ENCODE measurements around the gene HM13. TPM values are rescaled to one million over a fixed set of nuclear protein-coding genes. Genes with fewer than 3 reads are reported as not detected.
"Not testable (repeated sequence)": the region's sequence is repeated elsewhere in the genome, so short reads cannot be mapped to it uniquely, and the experiment has no call there.

HM13 gene
- total and polyA plus RNA-seq, 3 experiments from 2014 or later = 153 to 167 (median 166) TPM

DNA sequence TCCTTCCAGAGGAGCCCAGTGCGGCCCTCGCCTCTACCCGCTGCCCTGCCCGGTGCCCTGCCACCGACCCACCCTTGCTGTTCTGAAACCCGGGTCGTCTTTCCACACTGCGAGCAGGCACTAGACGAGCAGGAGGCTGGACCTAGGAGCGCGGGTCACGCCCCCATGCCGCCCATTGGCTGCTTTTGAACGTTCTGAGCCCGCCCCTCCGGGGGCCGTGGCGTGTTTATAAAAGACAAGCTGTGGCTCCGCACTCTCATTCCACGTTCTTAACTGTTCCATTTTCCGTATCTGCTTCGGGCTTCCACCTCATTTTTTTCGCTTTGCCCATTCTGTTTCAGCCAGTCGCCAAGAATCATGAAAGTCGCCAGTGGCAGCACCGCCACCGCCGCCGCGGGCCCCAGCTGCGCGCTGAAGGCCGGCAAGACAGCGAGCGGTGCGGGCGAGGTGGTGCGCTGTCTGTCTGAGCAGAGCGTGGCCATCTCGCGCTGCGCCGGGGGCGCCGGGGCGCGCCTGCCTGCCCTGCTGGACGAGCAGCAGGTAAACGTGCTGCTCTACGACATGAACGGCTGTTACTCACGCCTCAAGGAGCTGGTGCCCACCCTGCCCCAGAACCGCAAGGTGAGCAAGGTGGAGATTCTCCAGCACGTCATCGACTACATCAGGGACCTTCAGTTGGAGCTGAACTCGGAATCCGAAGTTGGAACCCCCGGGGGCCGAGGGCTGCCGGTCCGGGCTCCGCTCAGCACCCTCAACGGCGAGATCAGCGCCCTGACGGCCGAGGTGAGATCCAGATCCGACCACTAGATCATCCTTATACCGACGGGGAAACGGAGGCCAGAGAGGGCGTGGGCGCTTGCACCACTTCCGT, 91.0 kb downstream of the HM13 start, which contains the start of gene ID1:
Gene ID1 (plus strand): TSS at position 259 of the 871 bp plus-strand sequence. CDS start 99 bp downstream, at position 358.
- H3K4me3 Mint-ChIP-seq = peak within 1 kb of the TSS; percentile 85 to 98 (median 90)
- Histone ChIP-seq H3K27me3 (ENCODE audit: insufficient read depth, low read length, poor library complexity, severe bottlenecking) (peaks cover 20% of the 10 kb centered on the region), H3K4me1 (ENCODE audit: insufficient read depth, low read length) (peaks cover 16% of the 10 kb centered on the region), H3K9me3 (ENCODE audit: low read length) (no peaks in the 10 kb centered on the region), H3K36me3 (ENCODE audit: insufficient read depth, low read length) (no peaks in the 10 kb centered on the region), H3K4me3 (ENCODE audit: low read length) (peak within 1 kb of the TSS; percentile 82), H3K27ac (ENCODE audit: low read depth, low read length) (peak within 1 kb of the TSS; percentile 73)
- H3K27ac Mint-ChIP-seq = peak within 1 kb of the TSS in 7 of 8 donors; percentile 78 to 95 (median 89)
- peaks cover 0 to 3% (median 0%) of the 10 kb centered on the region in 3 donors for H3K36me3 Mint-ChIP-seq
- CTCF ChIA-PET = interaction anchor here (1.0 to 23.1 kb wide), 3 partner anchors 7 to 118 kb away, joined by 3 to 887 read pairs (median 47); no protein-coding TSS in a partner anchor
- DNase-seq = peak; percentile 83 to 90 (median 86)
- peaks cover 26 to 37% (median 28%) of the 10 kb centered on the region in 3 donors for H3K4me1 Mint-ChIP-seq
- POLR2A ChIA-PET = interaction anchor here (0.6 to 2.2 kb wide), 4 partner anchors 8 to 41 kb away, joined by 3 to 15 read pairs (median 4); no protein-coding TSS in a partner anchor
- H3K27me3 Mint-ChIP-seq = peaks cover 27 to 48% of the 10 kb centered on the region in 2 donors
- no peaks in the 10 kb centered on the region for H3K9me3 Mint-ChIP-seq

- CTCF ChIA-PET = interaction anchor here (23.1 kb wide), 1 partner anchor 40 kb away, joined by 887 read pairs; no protein-coding TSS in a partner anchor
- peaks cover 16% of the 10 kb centered on the region for H3K4me1 ChIP-seq (ENCODE audit: insufficient read depth, low read length)
- DNase-seq = peak in 1 of 5 donors; percentile 11
Observed at GRCh38 chr20:31605902-31606803, 91.9 kb downstream of the HM13 start.

GRCh38 chr20:31606804-31607639, 92.8 kb downstream of the HM13 start:
- H3K27ac ChIP-seq (ENCODE audit: low read depth, low read length) = peak overlapping the region; percentile 73
- Mint-ChIP-seq H3K36me3 (peaks cover 0 to 3% (median 0%) of the 10 kb centered on the region in 3 donors), H3K4me1 (peaks cover 26 to 37% (median 28%) of the 10 kb centered on the region in 3 donors), H3K27me3 (peaks cover 25 to 54% of the 10 kb centered on the region in 2 donors), H3K27ac (no peak overlapping the region), H3K9me3 (no peaks in the 10 kb centered on the region), H3K4me3 (peak overlapping the region in 6 of 7 donors; percentile 22 to 93 (median 90))
- no peak for DNase-seq
- no peaks in the 10 kb centered on the region for H3K9me3 ChIP-seq (ENCODE audit: low read length)
- H3K4me1 ChIP-seq (ENCODE audit: insufficient read depth, low read length) = peaks cover 16% of the 10 kb centered on the region
- peaks cover 20% of the 10 kb centered on the region for H3K27me3 ChIP-seq (ENCODE audit: insufficient read depth, low read length, poor library complexity, severe bottlenecking)
- ChIA-PET CTCF (interaction anchor here (23.1 kb wide), 1 partner anchor 41 kb away, joined by 887 read pairs; no protein-coding TSS in a partner anchor), POLR2A (interaction anchor here (1.0 kb wide), 1 partner anchor 34 kb away, joined by 4 read pairs; no protein-coding TSS in a partner anchor)
- peak overlapping the region; percentile 82 for H3K4me3 ChIP-seq (ENCODE audit: low read length)
- no peaks in the 10 kb centered on the region for H3K36me3 ChIP-seq (ENCODE audit: insufficient read depth, low read length)

More at GRCh38 chr20:31605902-31606803, 91.9 kb downstream of the HM13 start:
- POLR2A ChIA-PET = interaction anchor here (0.6 to 2.2 kb wide), 4 partner anchors 30 to 41 kb away, joined by 3 to 15 read pairs (median 5); no protein-coding TSS in a partner anchor
- Mint-ChIP-seq H3K4me3 (peak overlapping the region; percentile 85 to 98 (median 90)), H3K4me1 (peaks cover 26 to 37% (median 28%) of the 10 kb centered on the region in 3 donors), H3K27me3 (peaks cover 25 to 48% of the 10 kb centered on the region in 2 donors), H3K36me3 (peaks cover 0 to 3% (median 0%) of the 10 kb centered on the region in 3 donors), H3K27ac (peak overlapping the region in 3 of 8 donors; percentile 12 to 78 (median 63)), H3K9me3 (no peaks in the 10 kb centered on the region)
- peak overlapping the region; percentile 82 for H3K4me3 ChIP-seq (ENCODE audit: low read length)
- H3K9me3 ChIP-seq (ENCODE audit: low read length) = no peaks in the 10 kb centered on the region
- no peaks in the 10 kb centered on the region for H3K36me3 ChIP-seq (ENCODE audit: insufficient read depth, low read length)
- H3K27ac ChIP-seq (ENCODE audit: low read depth, low read length) = peak overlapping the region; percentile 73
- peaks cover 20% of the 10 kb centered on the region for H3K27me3 ChIP-seq (ENCODE audit: insufficient read depth, low read length, poor library complexity, severe bottlenecking)

GRCh38 chr20:31607640-31608250, 93.5 kb downstream of the HM13 start:
- Mint-ChIP-seq H3K4me3 (peak overlapping the region in 1 of 7 donors; percentile 85), H3K9me3 (no peaks in the 10 kb centered on the region), H3K27me3 (peaks cover 21 to 49% of the 10 kb centered on the region in 2 donors), H3K27ac (no peak overlapping the region), H3K36me3 (peaks cover 0 to 3% (median 0%) of the 10 kb centered on the region in 3 donors), H3K4me1 (peaks cover 22 to 33% (median 24%) of the 10 kb centered on the region in 3 donors)
- POLR2A ChIA-PET = interaction anchor here (0.5 kb wide), 1 partner anchor 35 kb away, joined by 3 read pairs; no protein-coding TSS in a partner anchor
- no peaks in the 10 kb centered on the region for H3K36me3 ChIP-seq (ENCODE audit: insufficient read depth, low read length)
- H3K4me3 ChIP-seq (ENCODE audit: low read length) = no peak overlapping the region
- peaks cover 20% of the 10 kb centered on the region for H3K27me3 ChIP-seq (ENCODE audit: insufficient read depth, low read length, poor library complexity, severe bottlenecking)
- H3K4me1 ChIP-seq (ENCODE audit: insufficient read depth, low read length) = peaks cover 16% of the 10 kb centered on the region
- no peaks in the 10 kb centered on the region for H3K9me3 ChIP-seq (ENCODE audit: low read length)
- H3K27ac ChIP-seq (ENCODE audit: low read depth, low read length) = peak overlapping the region; percentile 39
- DNase-seq = no peak
- CTCF ChIA-PET = interaction anchor here (23.1 kb wide), 1 partner anchor 42 kb away, joined by 887 read pairs; no protein-coding TSS in a partner anchor

- peaks cover 22 to 46% of the 10 kb centered on the region in 2 donors for H3K27me3 Mint-ChIP-seq
- peaks cover 20% of the 10 kb centered on the region for H3K27me3 ChIP-seq (ENCODE audit: insufficient read depth, low read length, poor library complexity, severe bottlenecking)
- no peak overlapping the region for H3K27ac Mint-ChIP-seq
- H3K4me1 ChIP-seq (ENCODE audit: insufficient read depth, low read length) = peaks cover 16% of the 10 kb centered on the region
- peaks cover 0 to 3% (median 0%) of the 10 kb centered on the region in 3 donors for H3K36me3 Mint-ChIP-seq
- CTCF ChIA-PET = interaction anchor here (23.1 kb wide), 1 partner anchor 43 kb away, joined by 887 read pairs; no protein-coding TSS in a partner anchor
- POLR2A ChIA-PET = interaction anchor here (0.5 kb wide), 1 partner anchor 35 kb away, joined by 3 read pairs; no protein-coding TSS in a partner anchor
- no peaks in the 10 kb centered on the region for H3K9me3 ChIP-seq (ENCODE audit: low read length)
- H3K4me3 Mint-ChIP-seq = peak overlapping the region in 1 of 7 donors; percentile 41
- no peak overlapping the region for H3K4me3 ChIP-seq (ENCODE audit: low read length)
- H3K27ac ChIP-seq (ENCODE audit: low read depth, low read length) = peak overlapping the region; percentile 39
- H3K4me1 Mint-ChIP-seq = peaks cover 19 to 32% (median 20%) of the 10 kb centered on the region in 3 donors
- no peak for DNase-seq
- no peaks in the 10 kb centered on the region for H3K36me3 ChIP-seq (ENCODE audit: insufficient read depth, low read length)
- H3K9me3 Mint-ChIP-seq = no peaks in the 10 kb centered on the region
Observed at GRCh38 chr20:31608251-31608945, 94.2 kb downstream of the HM13 start.

DNA sequence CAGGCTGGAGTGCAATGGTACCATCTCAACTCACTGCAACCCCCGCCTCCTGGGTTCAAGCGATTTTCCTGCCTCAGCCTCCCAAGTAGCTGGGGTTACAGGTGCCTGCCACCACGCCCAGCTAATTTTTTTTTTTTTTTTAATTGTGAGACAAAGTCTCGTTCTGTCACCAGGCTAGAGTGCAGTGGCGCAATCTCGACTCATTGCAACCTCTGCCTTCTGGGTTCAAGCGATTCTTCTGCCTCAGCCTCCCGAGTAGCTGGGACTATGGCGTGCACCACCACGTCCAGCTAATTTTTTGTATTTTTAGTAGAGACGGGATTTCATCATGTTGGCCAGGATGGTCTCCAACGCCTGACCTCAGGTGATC, 98.0 kb downstream of the HM13 start:
- H3K27ac ChIP-seq (ENCODE audit: low read depth, low read length); H3K9me3 ChIP-seq (ENCODE audit: low read length); H3K36me3 ChIP-seq (ENCODE audit: insufficient read depth, low read length); H3K27ac Mint-ChIP-seq; H3K4me1 Mint-ChIP-seq; DNase-seq; H3K4me3 Mint-ChIP-seq; H3K27me3 ChIP-seq (ENCODE audit: insufficient read depth, low read length, poor library complexity, severe bottlenecking); H3K36me3 Mint-ChIP-seq; H3K4me1 ChIP-seq (ENCODE audit: insufficient read depth, low read length); H3K4me3 ChIP-seq (ENCODE audit: low read length); H3K9me3 Mint-ChIP-seq: not testable (repeated sequence)
- CTCF ChIA-PET = interaction anchor here (0.7 to 23.1 kb wide), 37 partner anchors 8 to 199 kb away, joined by 3 to 887 read pairs (median 5); partner anchors contain the start of genes HM13 and ID1
- POLR2A ChIA-PET = interaction anchor here (1.2 to 1.5 kb wide), 4 partner anchors 39 to 112 kb away, joined by 5 to 15 read pairs (median 6); no protein-coding TSS in a partner anchor
- peaks cover 13 to 26% of the 10 kb centered on the region in 2 donors for H3K27me3 Mint-ChIP-seq
